Measurements from ENCODE around the gene FBXO40.
"Not testable (repeated sequence)": the region's sequence is repeated elsewhere in the genome, so short reads cannot be mapped to it uniquely, and the experiment has no call there.

The FBXO40 gene

GRCh38 chr3:121595765-121596406 lies 2.7 kb downstream of the FBXO40 start:
- TF ChIP-seq ZNF274 (IDR thresholded peaks at IDR 0.05; ENCODE audit: low read depth, low read length), result no peak
- no peak for TF ChIP-seq SUZ12 (IDR thresholded peaks at IDR 0.05; ENCODE audit: extremely low read depth, insufficient read depth, insufficient read length)
- no peak for TF ChIP-seq YY1 (IDR thresholded peaks at IDR 0.05; ENCODE audit: insufficient read depth, insufficient read length)

DNA sequence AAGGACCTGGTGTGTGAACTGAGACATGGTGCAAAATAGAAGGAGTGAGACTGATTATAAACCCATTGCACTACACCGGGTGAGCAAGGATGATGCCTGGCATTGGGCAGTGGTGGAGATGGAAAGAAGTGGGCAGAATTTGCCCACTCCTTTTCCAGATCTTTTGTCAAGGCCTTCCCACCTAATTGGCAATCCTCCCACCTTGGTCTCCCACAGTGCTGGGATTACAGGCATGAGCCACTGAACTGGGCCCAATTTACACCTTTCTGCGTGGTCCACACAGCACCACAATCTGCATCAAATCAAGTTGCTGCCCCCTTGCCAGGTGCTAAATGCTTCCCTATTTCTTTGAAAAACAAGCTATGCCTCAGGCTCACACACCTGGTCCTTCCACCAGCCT lies 5.4 kb downstream of the FBXO40 start:
- no peak for DNase-seq (ENCODE audit: low read depth, low spot score)
- Histone ChIP-seq H3K4me3 (ENCODE audit: insufficient read length, low read depth) (no peak overlapping the region), H3K27me3 (ENCODE audit: insufficient read depth, insufficient read length) (no peaks in the 10 kb centered on the region), H3K4me1 (ENCODE audit: insufficient read depth, insufficient read length) (peaks cover 3% of the 10 kb centered on the region), H3K36me3 (ENCODE audit: insufficient read depth, insufficient read length, low read length) (no peaks in the 10 kb centered on the region), H3K9me3 (ENCODE audit: insufficient read depth, low read length) (no peaks in the 10 kb centered on the region), H3K9ac (ENCODE audit: insufficient read length, low read depth) (no peak overlapping the region)
- TF ChIP-seq YY1 (IDR thresholded peaks at IDR 0.05; ENCODE audit: insufficient read depth, insufficient read length), result no peak
- no peak for TF ChIP-seq SUZ12 (IDR thresholded peaks at IDR 0.05; ENCODE audit: extremely low read depth, insufficient read depth, insufficient read length)
- no peak for TF ChIP-seq ZNF274 (IDR thresholded peaks at IDR 0.05; ENCODE audit: low read depth, low read length)

More at GRCh38 chr3:121595765-121596406, 2.7 kb downstream of the FBXO40 start:
- DNase-seq (ENCODE audit: low read depth, low spot score), result no peak
- no peaks in the 10 kb centered on the region for H3K27me3 ChIP-seq (ENCODE audit: insufficient read depth, insufficient read length)
- no peaks in the 10 kb centered on the region for H3K9me3 ChIP-seq (ENCODE audit: insufficient read depth, low read length)
- H3K4me3 ChIP-seq (ENCODE audit: insufficient read length, low read depth), result no peak overlapping the region
- no peaks in the 10 kb centered on the region for H3K36me3 ChIP-seq (ENCODE audit: insufficient read depth, insufficient read length, low read length)
- no peak overlapping the region for H3K9ac ChIP-seq (ENCODE audit: insufficient read length, low read depth)
- H3K4me1 ChIP-seq (ENCODE audit: insufficient read depth, insufficient read length), result no peaks in the 10 kb centered on the region

- H3K9ac ChIP-seq (ENCODE audit: insufficient read length, low read depth); H3K27me3 ChIP-seq (ENCODE audit: insufficient read depth, insufficient read length); H3K4me1 ChIP-seq (ENCODE audit: insufficient read depth, insufficient read length); H3K9me3 ChIP-seq (ENCODE audit: insufficient read depth, low read length); DNase-seq (ENCODE audit: low read depth, low spot score); H3K36me3 ChIP-seq (ENCODE audit: insufficient read depth, insufficient read length, low read length); H3K4me3 ChIP-seq (ENCODE audit: insufficient read length, low read depth): not testable (repeated sequence)
Observed at GRCh38 chr3:121599900-121600299, 6.7 kb downstream of the FBXO40 start.

DNA sequence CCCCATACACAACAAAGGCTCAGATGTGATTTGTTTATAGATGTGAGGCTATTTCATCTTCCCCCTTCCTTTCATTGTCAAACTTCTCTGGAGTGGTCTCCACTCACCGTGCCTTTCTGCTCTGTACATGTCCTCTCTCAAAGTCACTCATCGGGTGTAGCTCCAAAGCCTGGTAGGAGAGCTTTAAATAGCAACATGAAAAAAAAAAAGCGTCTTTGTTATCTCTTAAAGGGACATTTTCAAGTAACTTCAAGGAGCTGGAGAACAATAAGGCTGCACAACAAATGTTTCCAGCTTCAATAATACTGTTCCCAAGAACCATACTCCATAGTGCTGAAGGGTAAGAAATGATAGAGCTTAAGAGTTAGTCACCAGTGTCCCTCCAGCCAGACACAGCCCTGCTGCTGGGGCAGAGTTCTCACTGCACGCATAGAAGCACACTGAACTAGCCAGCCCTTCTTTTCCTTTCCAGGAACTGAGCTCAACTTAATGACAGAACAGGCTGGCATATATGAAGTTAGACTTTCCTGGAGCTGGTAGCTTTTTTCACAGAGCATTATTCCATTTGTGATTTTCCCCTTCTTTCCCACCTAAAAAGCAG lies 8.1 kb downstream of the FBXO40 start:
- TF ChIP-seq ZNF274 (IDR thresholded peaks at IDR 0.05; ENCODE audit: low read depth, low read length) (no peak), SUZ12 (IDR thresholded peaks at IDR 0.05; ENCODE audit: extremely low read depth, insufficient read depth, insufficient read length) (no peak), YY1 (IDR thresholded peaks at IDR 0.05; ENCODE audit: insufficient read depth, insufficient read length) (no peak)
- H3K9ac ChIP-seq (ENCODE audit: insufficient read length, low read depth), result no peak overlapping the region

GRCh38 chr3:121604759-121605158 lies 11.6 kb downstream of the FBXO40 start:
- Histone ChIP-seq H3K4me3 (ENCODE audit: insufficient read length, low read depth) (no peak overlapping the region), H3K27me3 (ENCODE audit: insufficient read depth, insufficient read length) (no peaks in the 10 kb centered on the region), H3K36me3 (ENCODE audit: insufficient read depth, insufficient read length, low read length) (no peaks in the 10 kb centered on the region), H3K4me1 (ENCODE audit: insufficient read depth, insufficient read length) (peaks cover 3% of the 10 kb centered on the region), H3K9ac (ENCODE audit: insufficient read length, low read depth) (no peak overlapping the region), H3K9me3 (ENCODE audit: insufficient read depth, low read length) (no peaks in the 10 kb centered on the region)
- TF ChIP-seq SUZ12 (IDR thresholded peaks at IDR 0.05; ENCODE audit: extremely low read depth, insufficient read depth, insufficient read length) (no peak), YY1 (IDR thresholded peaks at IDR 0.05; ENCODE audit: insufficient read depth, insufficient read length) (no peak), ZNF274 (IDR thresholded peaks at IDR 0.05; ENCODE audit: low read depth, low read length) (no peak)
- DNase-seq (ENCODE audit: low read depth, low spot score), result no peak

More for the DNA sequence above, 8.1 kb downstream of the FBXO40 start:
- no peaks in the 10 kb centered on the region for H3K36me3 ChIP-seq (ENCODE audit: insufficient read depth, insufficient read length, low read length)
- H3K4me3 ChIP-seq (ENCODE audit: insufficient read length, low read depth), result no peak overlapping the region
- H3K9me3 ChIP-seq (ENCODE audit: insufficient read depth, low read length), result no peaks in the 10 kb centered on the region
- DNase-seq (ENCODE audit: low read depth, low spot score), result no peak
- H3K27me3 ChIP-seq (ENCODE audit: insufficient read depth, insufficient read length), result no peaks in the 10 kb centered on the region
- H3K4me1 ChIP-seq (ENCODE audit: insufficient read depth, insufficient read length), result peaks cover 3% of the 10 kb centered on the region

DNA sequence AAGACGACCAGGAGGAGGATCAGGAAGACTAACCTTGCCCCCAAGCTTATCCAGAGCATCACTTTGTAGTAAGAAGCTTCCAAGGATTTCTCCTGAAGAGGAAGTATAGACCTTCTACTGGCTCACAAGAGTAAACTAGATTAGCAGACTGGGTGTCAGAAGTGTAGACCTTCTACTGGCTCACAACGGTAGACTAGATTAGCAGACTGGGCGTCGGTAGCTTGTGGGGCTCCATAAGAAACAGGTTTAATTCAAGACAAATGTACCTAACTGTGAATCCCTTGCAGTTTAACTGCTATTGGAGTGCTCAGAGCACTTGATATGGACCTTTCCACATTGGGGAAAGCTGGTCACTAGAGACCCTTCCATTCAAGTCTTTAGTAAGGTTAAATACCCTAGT lies 12.9 kb downstream of the FBXO40 start:
- Histone ChIP-seq H3K4me1 (ENCODE audit: insufficient read depth, insufficient read length) (peaks cover 3% of the 10 kb centered on the region), H3K9ac (ENCODE audit: insufficient read length, low read depth) (no peak overlapping the region), H3K36me3 (ENCODE audit: insufficient read depth, insufficient read length, low read length) (no peaks in the 10 kb centered on the region), H3K27me3 (ENCODE audit: insufficient read depth, insufficient read length) (no peaks in the 10 kb centered on the region), H3K4me3 (ENCODE audit: insufficient read length, low read depth) (no peak overlapping the region), H3K9me3 (ENCODE audit: insufficient read depth, low read length) (no peaks in the 10 kb centered on the region)
- no peak for TF ChIP-seq ZNF274 (IDR thresholded peaks at IDR 0.05; ENCODE audit: low read depth, low read length)
- TF ChIP-seq YY1 (IDR thresholded peaks at IDR 0.05; ENCODE audit: insufficient read depth, insufficient read length), result no peak
- no peak for TF ChIP-seq SUZ12 (IDR thresholded peaks at IDR 0.05; ENCODE audit: extremely low read depth, insufficient read depth, insufficient read length)
- DNase-seq (ENCODE audit: low read depth, low spot score), result no peak

DNA sequence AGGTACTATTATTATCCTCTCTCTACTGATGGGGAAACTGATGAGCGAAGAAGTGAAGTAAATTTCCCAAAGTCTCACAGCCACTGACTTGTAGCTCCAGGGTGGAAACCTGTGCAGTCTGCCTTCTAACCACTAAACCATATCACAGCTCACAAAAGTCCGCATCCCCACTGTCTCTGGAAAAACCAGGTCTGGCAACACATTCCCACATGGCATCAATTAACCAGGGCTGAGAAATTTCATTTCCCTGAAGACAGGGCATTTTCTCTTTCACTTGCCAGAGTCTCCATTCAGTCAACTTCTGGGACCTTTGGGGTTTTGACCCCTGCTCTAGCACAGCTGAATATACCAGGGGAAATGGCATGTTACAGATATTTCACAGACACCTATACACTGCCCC lies 26.5 kb downstream of the FBXO40 start:
- H3K9me3 ChIP-seq (ENCODE audit: insufficient read depth, low read length), result no peaks in the 10 kb centered on the region
- no peak for DNase-seq (ENCODE audit: low read depth, low spot score)
- H3K4me1 ChIP-seq (ENCODE audit: insufficient read depth, insufficient read length), result no peaks in the 10 kb centered on the region
- no peak for TF ChIP-seq YY1 (IDR thresholded peaks at IDR 0.05; ENCODE audit: insufficient read depth, insufficient read length)
- no peak for TF ChIP-seq SUZ12 (IDR thresholded peaks at IDR 0.05; ENCODE audit: extremely low read depth, insufficient read depth, insufficient read length)
- TF ChIP-seq ZNF274 (IDR thresholded peaks at IDR 0.05; ENCODE audit: low read depth, low read length), result no peak
- H3K36me3 ChIP-seq (ENCODE audit: insufficient read depth, insufficient read length, low read length), result no peaks in the 10 kb centered on the region
- H3K9ac ChIP-seq (ENCODE audit: insufficient read length, low read depth), result no peak overlapping the region
- H3K4me3 ChIP-seq (ENCODE audit: insufficient read length, low read depth), result no peak overlapping the region
- no peaks in the 10 kb centered on the region for H3K27me3 ChIP-seq (ENCODE audit: insufficient read depth, insufficient read length)

Measured in NT2/D1 (cell line).